Lower leg skin (tissue), 3 donors: ENCODE data around the gene AATK.

ENCODE experiments used
- CTCF ChIP-seq, 3 donors: fragments of 450-650 bp; IDR thresholded peaks; one replicate each; pipeline ENCODE4 v1.5.1; 2016; ENCODE audit warnings: antibody characterized with exemption in 3 of 3, mild to moderate bottlenecking in 3 of 3, moderate library complexity in 2 of 3
- POLR2A ChIP-seq, 2 donors: fragments of 450-650 bp; IDR thresholded peaks; one replicate each; pipeline ENCODE4 v1.6.1; 2016 to 2017; ENCODE audit warnings: antibody characterized with exemption in 2 of 2, mild to moderate bottlenecking in 1 of 2, moderate library complexity in 1 of 2

- TF ChIP-seq CTCF (IDR thresholded peaks at IDR 0.05): no peak
- TF ChIP-seq POLR2A (IDR thresholded peaks at IDR 0.05): no peak
Measured at GRCh38 chr17:81158688-81159590, 7.1 kb downstream of the AATK start.
